T-helper 1 cell treated with Interleukin-12 subunit alpha and Interleukin-12 subunit beta and Interleukin-4 antibody, amounts not matched to agents 30 μg/mL and 1 μg/mL, for 36 hours (primary cell): ENCODE data around the gene CPTP.

Source experiments
- H3K27ac Mint-ChIP-seq: one replicate; pipeline ENCODE4 v1.8.0; 2021; ENCODE audit warnings: mild to moderate bottlenecking, mixed read lengths
- H3K27me3 Mint-ChIP-seq: one replicate; pipeline ENCODE4 v1.8.0; 2021; ENCODE audit warnings: low read depth, mixed read lengths
- H3K36me3 Mint-ChIP-seq: one replicate; pipeline ENCODE4 v1.8.0; 2021; ENCODE audit warnings: low read depth, mixed read lengths
- H3K4me1 Mint-ChIP-seq: one replicate; pipeline ENCODE4 v1.8.0; 2021; ENCODE audit warnings: low read depth, mixed read lengths
- H3K4me3 Mint-ChIP-seq: one replicate; pipeline ENCODE4 v1.8.0; 2021; ENCODE audit warnings: mild to moderate bottlenecking, moderate library complexity, mixed read lengths
- H3K9me3 Mint-ChIP-seq: one replicate; pipeline ENCODE4 v1.8.0; 2021; ENCODE audit warnings: mixed read lengths

CPTP gene

DNA sequence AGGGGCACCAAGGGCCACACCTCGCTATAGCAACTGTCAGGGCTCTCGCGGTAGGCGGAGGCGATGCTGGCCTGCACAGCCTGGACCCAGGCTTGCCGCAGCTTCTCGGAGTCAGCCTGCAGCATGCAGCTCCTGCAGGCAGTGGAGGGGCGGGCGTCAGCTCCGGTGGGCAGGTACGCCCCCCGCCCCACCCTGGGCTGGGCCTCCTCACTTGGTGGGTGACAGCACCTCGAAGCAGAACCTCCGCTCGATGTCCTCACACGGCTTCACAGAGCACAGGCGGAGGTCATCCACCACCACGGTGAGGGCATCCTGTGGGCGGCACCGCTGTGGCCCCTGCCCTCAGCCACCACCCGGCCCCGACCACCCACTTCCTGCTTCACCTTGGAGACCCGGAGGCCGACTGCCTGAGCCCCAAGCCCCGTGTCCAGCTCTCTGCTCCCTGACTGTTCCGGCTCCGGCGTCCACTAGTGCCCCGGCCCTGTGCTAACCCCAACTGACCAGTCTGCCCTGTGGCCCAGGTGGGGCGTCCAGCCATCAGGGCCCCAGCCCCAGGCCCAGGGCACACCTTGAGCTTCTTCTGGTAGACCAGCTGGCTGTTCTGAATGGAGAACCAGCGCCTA is 26.7 kb upstream of the CPTP start:
- H3K36me3 Mint-ChIP-seq: no peaks in the 10 kb centered on the region
- H3K4me3 Mint-ChIP-seq: no peak overlapping the region
- H3K9me3 Mint-ChIP-seq: no peaks in the 10 kb centered on the region
- H3K4me1 Mint-ChIP-seq: no peaks in the 10 kb centered on the region
- no peaks in the 10 kb centered on the region for H3K27me3 Mint-ChIP-seq
- H3K27ac Mint-ChIP-seq: no peak overlapping the region

DNA sequence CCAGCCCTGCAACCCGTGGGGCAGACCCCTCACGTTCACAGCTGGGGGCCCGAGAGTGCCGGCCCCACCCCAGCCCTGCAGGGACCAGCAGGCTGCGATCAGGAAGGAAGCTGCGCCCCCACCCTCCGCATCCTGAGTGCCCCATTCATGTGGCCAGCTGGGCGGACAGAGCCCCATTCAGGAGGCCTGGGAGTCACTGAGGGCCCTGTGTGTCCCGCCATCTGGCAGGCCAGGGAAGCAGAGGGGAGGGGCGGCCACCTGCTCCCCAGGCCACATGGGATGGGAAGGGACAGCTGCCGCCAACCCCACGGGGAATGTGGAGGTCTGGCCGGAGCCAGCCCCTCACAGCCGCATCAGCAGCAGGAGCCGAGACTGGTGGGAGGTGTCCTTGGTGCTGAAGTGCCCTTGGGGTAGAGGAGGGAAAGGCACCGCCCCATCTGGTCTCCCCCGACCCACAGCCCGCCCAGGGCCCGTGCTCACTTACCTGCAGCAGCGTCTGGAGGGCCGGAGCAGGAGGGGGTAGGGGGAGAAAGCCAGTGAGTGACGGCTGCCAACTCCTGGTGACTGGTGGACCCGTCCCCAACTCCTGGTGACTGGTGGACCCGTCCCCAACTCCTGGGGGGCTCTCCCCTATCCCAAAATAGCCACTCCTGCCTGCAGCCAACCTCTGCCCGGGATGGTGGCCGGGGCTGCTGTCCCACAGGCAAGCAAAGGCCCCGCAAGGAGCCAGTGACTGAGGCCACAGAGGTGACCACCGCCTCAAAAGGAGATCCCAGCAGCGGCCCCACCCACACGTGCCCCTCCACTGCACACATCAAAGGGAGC is 25.5 kb upstream of the CPTP start:
- no peaks in the 10 kb centered on the region for H3K4me1 Mint-ChIP-seq
- H3K36me3 Mint-ChIP-seq: no peaks in the 10 kb centered on the region
- no peaks in the 10 kb centered on the region for H3K9me3 Mint-ChIP-seq
- no peak overlapping the region for H3K4me3 Mint-ChIP-seq
- H3K27ac Mint-ChIP-seq: no peak overlapping the region
- no peaks in the 10 kb centered on the region for H3K27me3 Mint-ChIP-seq

DNA sequence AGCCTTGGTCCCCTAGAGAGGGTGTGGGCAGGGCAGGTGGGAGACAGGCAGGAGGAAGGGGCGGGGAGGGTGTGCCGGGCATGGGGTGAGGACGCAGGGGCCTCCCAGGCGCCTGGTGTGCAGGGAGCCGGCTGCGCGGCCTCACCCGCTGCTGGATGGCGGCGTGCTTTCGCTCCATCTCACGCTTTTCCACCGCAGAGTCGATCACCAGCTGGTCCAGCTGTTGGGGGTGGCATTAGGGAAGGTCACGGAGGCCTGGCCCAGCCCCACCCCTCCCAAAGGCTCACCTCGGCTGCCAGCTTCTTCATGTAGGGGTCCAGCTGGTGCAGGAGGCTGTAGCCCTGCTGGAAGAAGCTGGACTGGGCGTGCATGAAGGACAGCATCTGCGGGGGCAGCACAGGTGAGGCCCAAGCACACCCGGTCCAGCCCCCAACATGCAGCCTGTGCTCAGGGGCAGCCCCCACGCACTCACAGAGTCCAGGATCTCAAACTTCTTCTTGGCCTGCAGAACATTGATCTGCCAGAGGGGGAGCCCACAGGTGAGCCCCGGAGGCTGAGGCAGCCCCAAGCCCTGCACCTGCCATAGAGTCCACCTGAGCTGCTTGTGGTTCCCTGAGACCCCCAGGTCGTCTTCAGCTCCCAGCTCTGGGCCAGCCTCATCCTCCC is 24.8 kb upstream of the CPTP start:
- Mint-ChIP-seq H3K27ac (no peak overlapping the region), H3K4me3 (no peak overlapping the region), H3K36me3 (no peaks in the 10 kb centered on the region), H3K9me3 (no peaks in the 10 kb centered on the region), H3K27me3 (no peaks in the 10 kb centered on the region), H3K4me1 (no peaks in the 10 kb centered on the region)

GRCh38 chr1:1300352-1300739 is 24.3 kb upstream of the CPTP start:
- no peaks in the 10 kb centered on the region for H3K27me3 Mint-ChIP-seq

GRCh38 chr1:1302006-1302430 is 22.6 kb upstream of the CPTP start:
- H3K27me3 Mint-ChIP-seq: no peaks in the 10 kb centered on the region
- H3K4me3 Mint-ChIP-seq: no peak overlapping the region
- peaks cover 12% of the 10 kb centered on the region for H3K4me1 Mint-ChIP-seq

More at GRCh38 chr1:1300352-1300739, 24.3 kb upstream of the CPTP start:
- Mint-ChIP-seq H3K4me3 (no peak overlapping the region), H3K36me3 (no peaks in the 10 kb centered on the region), H3K27ac (no peak overlapping the region), H3K9me3 (no peaks in the 10 kb centered on the region), H3K4me1 (no peaks in the 10 kb centered on the region)

GRCh38 chr1:1302951-1303509 is 21.6 kb upstream of the CPTP start:
- Mint-ChIP-seq H3K27ac (no peak overlapping the region), H3K4me3 (no peak overlapping the region), H3K27me3 (no peaks in the 10 kb centered on the region), H3K36me3 (no peaks in the 10 kb centered on the region), H3K9me3 (no peaks in the 10 kb centered on the region), H3K4me1 (peaks cover 14% of the 10 kb centered on the region)

More at GRCh38 chr1:1302006-1302430, 22.6 kb upstream of the CPTP start:
- H3K9me3 Mint-ChIP-seq: no peaks in the 10 kb centered on the region
- no peaks in the 10 kb centered on the region for H3K36me3 Mint-ChIP-seq
- H3K27ac Mint-ChIP-seq: no peak overlapping the region

GRCh38 chr1:1303736-1304135 is 20.9 kb upstream of the CPTP start:
- no peaks in the 10 kb centered on the region for H3K9me3 Mint-ChIP-seq
- no peak overlapping the region for H3K27ac Mint-ChIP-seq
- peaks cover 14% of the 10 kb centered on the region for H3K4me1 Mint-ChIP-seq
- no peak overlapping the region for H3K4me3 Mint-ChIP-seq
- no peaks in the 10 kb centered on the region for H3K27me3 Mint-ChIP-seq
- no peaks in the 10 kb centered on the region for H3K36me3 Mint-ChIP-seq

GRCh38 chr1:1304331-1305299 is 20.0 kb upstream of the CPTP start:
- H3K9me3 Mint-ChIP-seq: no peaks in the 10 kb centered on the region

GRCh38 chr1:1305300-1306069 is 19.1 kb upstream of the CPTP start:
- Mint-ChIP-seq H3K36me3 (no peaks in the 10 kb centered on the region), H3K9me3 (no peaks in the 10 kb centered on the region), H3K27me3 (no peaks in the 10 kb centered on the region), H3K4me3 (peak overlapping the region; percentile 81), H3K27ac (peak overlapping the region; percentile 76), H3K4me1 (peaks cover 14% of the 10 kb centered on the region)

More at GRCh38 chr1:1304331-1305299, 20.0 kb upstream of the CPTP start:
- H3K27me3 Mint-ChIP-seq: no peaks in the 10 kb centered on the region
- peak overlapping the region; percentile 76 for H3K27ac Mint-ChIP-seq
- peaks cover 14% of the 10 kb centered on the region for H3K4me1 Mint-ChIP-seq
- H3K36me3 Mint-ChIP-seq: no peaks in the 10 kb centered on the region
- peak overlapping the region; percentile 81 for H3K4me3 Mint-ChIP-seq

GRCh38 chr1:1306070-1306660 is 18.4 kb upstream of the CPTP start:
- no peaks in the 10 kb centered on the region for H3K27me3 Mint-ChIP-seq
- H3K4me3 Mint-ChIP-seq: peak overlapping the region; percentile 81
- no peaks in the 10 kb centered on the region for H3K36me3 Mint-ChIP-seq
- H3K27ac Mint-ChIP-seq: peak overlapping the region; percentile 76
- peaks cover 14% of the 10 kb centered on the region for H3K4me1 Mint-ChIP-seq
- no peaks in the 10 kb centered on the region for H3K9me3 Mint-ChIP-seq

GRCh38 chr1:1306661-1307260 is 17.8 kb upstream of the CPTP start:
- Mint-ChIP-seq H3K4me1 (peaks cover 14% of the 10 kb centered on the region), H3K9me3 (no peaks in the 10 kb centered on the region), H3K27me3 (no peaks in the 10 kb centered on the region), H3K4me3 (peak overlapping the region; percentile 81), H3K36me3 (no peaks in the 10 kb centered on the region), H3K27ac (peak overlapping the region; percentile 76)

- H3K9me3 Mint-ChIP-seq: no peaks in the 10 kb centered on the region
- H3K4me3 Mint-ChIP-seq: peak overlapping the region; percentile 81
- no peaks in the 10 kb centered on the region for H3K36me3 Mint-ChIP-seq
- H3K4me1 Mint-ChIP-seq: peaks cover 14% of the 10 kb centered on the region
- no peaks in the 10 kb centered on the region for H3K27me3 Mint-ChIP-seq
- H3K27ac Mint-ChIP-seq: peak overlapping the region; percentile 76
These were observed 17.2 kb upstream of the CPTP start for GRCh38 chr1:1307261-1307922.
